HG03280 (cell line): ENCODE results near the gene IQUB.
"Not testable (repeated sequence)": the region's sequence is repeated elsewhere in the genome, so short reads cannot be mapped to it uniquely, and the experiment has no call there.

Experiments used
- ATAC-seq: cut with Tn5 transposase; IDR thresholded peaks from one replicate; pipeline ENCODE4 v1.9.1; 2021; ENCODE audit warnings: mild to moderate bottlenecking, moderate library complexity; ENCODE audit not compliant: unreplicated experiment

The IQUB gene

DNA sequence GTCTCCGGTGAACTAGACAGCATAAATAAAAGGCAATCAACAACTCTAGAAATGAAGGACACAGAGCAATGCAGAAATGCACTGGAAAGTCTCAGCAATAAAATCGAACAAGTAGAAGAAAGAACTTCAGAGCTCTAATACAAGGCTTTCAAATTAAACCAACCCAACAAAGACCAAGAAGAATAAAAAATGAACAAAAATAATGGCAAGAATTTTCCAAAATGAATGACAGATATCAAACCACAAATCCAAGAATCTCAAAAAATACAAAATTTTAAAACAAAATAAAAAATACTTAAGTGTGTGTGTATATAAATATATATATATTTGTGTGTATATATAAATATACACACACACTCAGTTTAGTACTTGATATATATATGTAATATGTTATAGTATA is 110.8 kb downstream of the IQUB start:
- no peak for ATAC-seq

DNA sequence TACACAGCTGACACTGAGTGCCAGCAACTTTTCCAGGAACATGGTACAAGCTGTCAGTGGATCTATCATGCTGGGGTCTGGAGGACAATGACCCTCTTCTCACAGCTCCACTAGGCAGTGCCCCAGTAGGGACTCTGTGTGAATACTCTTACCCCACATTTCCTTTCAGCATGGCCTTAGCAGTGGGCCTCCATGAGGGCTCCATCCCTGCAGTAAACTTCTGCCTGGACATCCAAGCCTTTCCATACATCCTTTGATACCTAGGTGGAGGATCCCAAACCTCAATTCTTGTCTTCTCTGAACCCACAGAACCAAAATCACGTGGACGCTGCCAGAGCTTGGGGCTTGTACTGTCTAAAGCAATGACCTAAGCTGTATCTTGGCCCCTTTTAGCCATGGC is 116.8 kb downstream of the IQUB start:
- ATAC-seq: no peak

DNA sequence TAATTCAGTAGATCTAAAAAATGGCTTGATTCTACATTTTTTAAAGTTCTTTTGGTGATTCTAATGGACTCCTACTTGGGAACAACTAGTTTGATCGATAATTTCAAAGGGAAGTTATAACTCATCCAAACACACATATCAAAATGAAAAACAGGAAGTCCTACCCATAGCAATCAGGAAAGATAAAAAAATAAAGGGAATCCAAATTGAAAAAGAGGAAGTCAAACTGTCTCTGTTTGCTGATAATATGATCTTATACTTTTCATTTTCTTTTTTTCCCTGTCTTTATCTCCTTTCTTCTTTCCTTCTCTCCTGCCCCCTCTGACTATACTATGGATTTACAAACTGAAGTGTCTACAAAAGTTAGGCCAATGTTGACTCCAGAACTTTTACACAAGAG is 118.8 kb downstream of the IQUB start:
- ATAC-seq: no peak

DNA sequence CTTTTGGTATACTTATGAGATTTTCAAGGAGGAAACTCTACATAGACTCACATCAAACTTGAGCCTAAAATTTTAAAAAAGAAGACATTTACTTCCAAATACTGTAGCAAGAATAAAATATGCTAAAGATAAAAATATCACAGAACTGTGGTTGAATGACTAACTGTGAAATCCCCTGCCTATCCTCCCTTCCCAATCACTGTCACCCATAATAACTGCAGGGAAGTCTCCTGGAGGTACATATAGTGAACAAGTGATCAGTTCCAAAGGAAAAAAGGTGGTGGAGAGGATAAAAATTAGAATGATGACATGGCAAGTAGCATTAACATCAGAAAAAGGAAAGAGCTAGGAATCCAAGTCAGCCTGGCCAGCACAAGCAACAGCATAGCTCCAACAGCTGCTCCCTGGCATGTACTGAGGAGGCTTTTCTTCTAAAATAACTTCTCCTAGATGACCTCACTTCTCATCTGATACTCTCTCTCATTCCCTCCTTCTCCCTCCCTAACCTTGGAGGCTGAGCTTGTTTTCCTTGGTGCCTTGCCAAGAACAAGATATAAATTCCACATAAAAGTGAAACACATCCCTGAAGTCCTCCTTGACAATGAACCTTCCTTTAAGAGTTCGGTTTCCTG is 124.0 kb downstream of the IQUB start:
- no peak for ATAC-seq

DNA sequence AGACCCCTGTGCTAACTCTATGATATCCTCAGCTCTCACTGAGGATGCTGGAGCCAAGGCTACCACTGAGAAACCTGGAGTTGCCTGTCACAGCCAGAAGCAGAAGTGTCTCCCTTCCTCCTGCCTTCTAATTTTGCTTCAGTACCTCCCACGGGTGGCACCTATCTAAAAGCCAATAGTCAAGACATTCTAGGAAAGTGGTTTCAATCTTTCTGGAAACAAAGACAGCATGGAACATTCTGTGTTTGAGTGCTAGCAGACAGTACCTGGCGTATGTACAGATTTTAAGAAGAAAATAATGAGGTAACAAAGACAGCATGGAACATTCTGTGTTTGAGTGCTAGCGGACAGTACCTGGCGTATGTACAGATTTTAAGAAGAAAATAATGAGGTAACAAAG is 126.4 kb downstream of the IQUB start:
- not testable (repeated sequence) for ATAC-seq
